IMR-90 (cell line): ENCODE results near the gene TSPAN33. TPM values are rescaled to one million over a fixed set of nuclear protein-coding genes. Genes with fewer than 3 reads are reported as not detected.

Experiments used
- ATAC-seq: fragments of 200-7000 bp; cut with Tn5 transposase; 2 replicates; pipeline ENCODE4 v1.9.1; 2020; ENCODE audit warnings: low read depth, mild to moderate bottlenecking, moderate library complexity
- BruUV-seq: library from RNA; stranded (reverse); fragments of 400-500 nt; replicated peaks from 2 replicates; lab custom pipeline; 2021; lab: Mats Ljungman, UMichigan
- CTCF ChIA-PET: fragments of 300-600 bp; formaldehyde crosslinking; extraction: SDS; loops from one replicate; lab custom pipeline; 2021; ENCODE audit warnings: antibody characterized with exemption; lab: Yijun Ruan, JAX
- POLR2A ChIA-PET: fragments of 300-600 bp; sonication (Branson Sonifier 250); formaldehyde crosslinking; loops from one replicate; lab custom pipeline; 2022; ENCODE audit warnings: antibody characterized with exemption; ENCODE audit not compliant: unreplicated experiment; lab: Charles Lee
- DNase-seq: peaks from one replicate; pipeline ENCODE4 v3.0.0; 2013
- H2AFZ ChIP-seq: replicated peaks from 2 replicates; pipeline ENCODE3; 2013; ENCODE audit warnings: low read length, mild to moderate bottlenecking; ENCODE audit not compliant: poor library complexity
- H2AK5ac ChIP-seq: 2 replicates; pipeline ENCODE4 v1.6.1; 2013; ENCODE audit warnings: low read depth, low read length, inconsistent platforms
- H2AK9ac ChIP-seq: replicated peaks from 2 replicates; pipeline ENCODE3; 2013; ENCODE audit warnings: mild to moderate bottlenecking, low read depth, low read length, moderate library complexity; ENCODE audit not compliant: poor library complexity
- H2BK120ac ChIP-seq: 2 replicates; pipeline ENCODE4 v1.6.1; 2013; ENCODE audit warnings: low read depth, low read length, inconsistent platforms
- H2BK15ac ChIP-seq: 3 replicates; pipeline ENCODE4 v1.6.1; 2013; ENCODE audit warnings: low read depth, low read length, inconsistent platforms
- H2BK20ac ChIP-seq: 2 replicates; pipeline ENCODE4 v1.6.1; 2013; ENCODE audit warnings: low read depth, mild to moderate bottlenecking, inconsistent platforms, low read length, moderate library complexity
- H2BK5ac ChIP-seq: 2 replicates; pipeline ENCODE4 v1.6.1; 2013; ENCODE audit warnings: mild to moderate bottlenecking, low read depth, low read length, inconsistent platforms; ENCODE audit not compliant: poor library complexity, severe bottlenecking
- H3K14ac ChIP-seq: replicated peaks from 2 replicates; pipeline ENCODE4 v1.6.1; 2013; ENCODE audit warnings: low read depth, low read length, inconsistent platforms
- H3K18ac ChIP-seq: 2 replicates; pipeline ENCODE4 v1.6.1; 2013; ENCODE audit warnings: low read depth, low read length, control low read depth
- H3K23ac ChIP-seq: 2 replicates; pipeline ENCODE4 v1.6.1; 2013; ENCODE audit warnings: low read depth, low read length, inconsistent platforms
- H3K27ac ChIP-seq: 2 replicates; pipeline ENCODE4 v1.5.1; 2013; ENCODE audit warnings: mild to moderate bottlenecking, control low read depth, low read length; ENCODE audit not compliant: insufficient read depth
- H3K27me3 ChIP-seq: 2 replicates; pipeline ENCODE4 v1.6.1; 2013; ENCODE audit warnings: low read length; ENCODE audit not compliant: control insufficient read depth, insufficient read depth
- H3K36me3 ChIP-seq: 2 replicates; pipeline ENCODE4 v1.6.1; 2013; ENCODE audit warnings: low read length, mixed read lengths; ENCODE audit not compliant: control insufficient read depth, insufficient read depth
- H3K4ac ChIP-seq: 2 replicates; pipeline ENCODE4 v1.6.1; 2013; ENCODE audit warnings: low read depth, low read length, inconsistent platforms
- H3K4me1 ChIP-seq: 2 replicates; pipeline ENCODE4 v1.6.1; 2013; ENCODE audit warnings: low read length, mixed read lengths; ENCODE audit not compliant: control insufficient read depth, insufficient read depth
- H3K4me2 ChIP-seq: 2 replicates; pipeline ENCODE4 v1.6.1; 2013; ENCODE audit warnings: low read depth, mild to moderate bottlenecking, control low read depth, low read length, moderate library complexity
- H3K4me3 ChIP-seq: 2 replicates; pipeline ENCODE4 v1.5.1; 2013; ENCODE audit warnings: low read depth, mild to moderate bottlenecking, control low read depth, low read length, moderate library complexity; ENCODE audit not compliant: insufficient read depth
- H3K56ac ChIP-seq: 2 replicates; pipeline ENCODE4 v1.6.1; 2013; ENCODE audit warnings: low read length, inconsistent platforms; ENCODE audit not compliant: insufficient read depth; ENCODE audit errors: extremely low read depth
- H3K79me1 ChIP-seq, 2 experiments: 2 replicates each; pipeline ENCODE4 v1.6.1; 2013; ENCODE audit warnings: low read length in 2 of 2, inconsistent platforms in 1 of 2, low read depth in 1 of 2
- H3K9ac ChIP-seq: 2 replicates; pipeline ENCODE4 v1.6.1; 2013; ENCODE audit warnings: low read depth, low read length, control low read depth
- H3K9me1 ChIP-seq: 2 replicates; pipeline ENCODE4 v1.6.1; 2013; ENCODE audit warnings: low read length, inconsistent platforms; ENCODE audit not compliant: insufficient read depth
- H3K9me3 ChIP-seq: 2 replicates; pipeline ENCODE4 v1.6.1; 2013; ENCODE audit warnings: low read length; ENCODE audit not compliant: control insufficient read depth, insufficient read depth
- H4K20me1 ChIP-seq: 2 replicates; pipeline ENCODE4 v1.6.1; 2013; ENCODE audit warnings: low read length, inconsistent platforms; ENCODE audit not compliant: insufficient read depth
- H4K5ac ChIP-seq: 2 replicates; pipeline ENCODE4 v1.6.1; 2013; ENCODE audit warnings: mild to moderate bottlenecking, low read depth, low read length, control low read depth
- H4K8ac ChIP-seq, 2 experiments: 2 replicates each; pipeline ENCODE4 v1.6.1; 2013; ENCODE audit warnings: low read depth in 2 of 2, low read length in 2 of 2, control low read depth in 1 of 2, inconsistent platforms in 1 of 2
- H4K91ac ChIP-seq: 2 replicates; pipeline ENCODE4 v1.6.1; 2013; ENCODE audit warnings: low read depth, low read length, inconsistent platforms; ENCODE audit not compliant: insufficient read depth
- MXI1 ChIP-seq: IDR thresholded peaks from 2 replicates; pipeline ENCODE4 v1.6.1; 2012; ENCODE audit warnings: low read depth, mild to moderate bottlenecking, low read length, moderate library complexity, borderline replicate concordance
- NFE2L2 ChIP-seq: fragments of 150-350 bp; IDR thresholded peaks from 2 replicates; pipeline ENCODE4 v1.6.1; 2016; ENCODE audit warnings: low read depth, mild to moderate bottlenecking, low read length
- SMC3 ChIP-seq: fragments of 150-350 bp; IDR thresholded peaks from 2 replicates; pipeline ENCODE4 v1.6.1; 2016; ENCODE audit warnings: low read depth, mild to moderate bottlenecking, antibody characterized with exemption, low read length, moderate library complexity
- WGBS, 2 experiments: methylation state at CpG; one replicate each; pipeline versions ENCODE4 v1.1.5 to v1.1.7; 2013; ENCODE audit warnings: missing lambda C conversion rate in 2 of 2; ENCODE audit not compliant: insufficient read length in 1 of 2; ENCODE audit errors: extremely low coverage in 2 of 2; 5-methylcytosine and 5-hydroxymethylcytosine counted together
- dilution Hi-C: fragments of 300-500 bp; cut with HindIII; formaldehyde crosslinking; loops from one replicate; pipeline ENCODE4 v1.14.3; 2018; ENCODE audit warnings: low sequenced_read_pairs; ENCODE audit not compliant: unreplicated experiment
- in situ Hi-C: fragments of 300-500 bp; cut with MboI; formaldehyde crosslinking; loops from 3 replicates; pipeline ENCODE4 v1.14.3; 2019; ENCODE audit warnings: low sequenced_read_pairs, inconsistent platforms, mixed read lengths
- intact Hi-C: fragments of 100-400 bp; cut with micrococcal nuclease; formaldehyde crosslinking; loops from 2 replicates; pipeline ENCODE4 v1.10.0; 2022
- polyA plus RNA-seq, 3 experiments: library from polyadenylated mRNA; depleted of rRNA; stranded (reverse); fragments of >200 nt; gene quantifications; 2 replicates each; pipeline ENCODE4 v1.2.3, GENCODE V29; 2012; ENCODE audit warnings: low replicate concordance in 1 of 3
- total RNA-seq: library from RNA; depleted of rRNA; stranded (reverse); fragments of >200 nt; gene quantifications from 2 replicates; pipeline ENCODE4 v1.2.3, GENCODE V29; 2012

The TSPAN33 gene
- total and polyA plus RNA-seq, 2 of the 4 experiments (the other 2 are of a cell fraction) = 0.17 to 0.36 TPM

DNA sequence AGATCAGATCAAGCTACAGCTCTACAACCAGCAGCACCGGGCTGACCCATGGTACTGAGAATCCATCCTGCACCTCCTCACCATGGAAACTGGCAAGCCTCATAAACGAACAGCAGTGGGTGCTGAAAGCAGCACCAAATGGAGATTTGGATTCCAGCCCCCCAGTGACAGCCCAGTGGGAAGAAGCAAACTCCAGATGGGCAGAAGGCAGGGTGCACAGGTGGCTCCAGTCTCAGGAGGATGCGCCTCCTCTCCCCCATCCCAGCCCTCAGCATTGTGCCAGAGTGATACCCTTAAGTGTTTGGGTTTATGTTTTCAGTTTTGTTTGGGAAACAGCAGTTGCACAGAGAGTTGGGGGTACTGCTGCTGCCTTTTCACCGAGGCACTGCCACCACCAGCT lies 23.3 kb downstream of the TSPAN33 start:
- 40% methylated on average over 2 of the region's 4 CpGs; no CpG with 5 or more reads in 1 of the 2 experiments for WGBS, 2 experiments
- Histone ChIP-seq H4K8ac (no peak overlapping the region), H3K4me3 (no peak overlapping the region), H3K9me1 (no peaks in the 10 kb centered on the region), H3K56ac (no peak overlapping the region), H3K36me3 (no peaks in the 10 kb centered on the region), H3K9me3 (no peaks in the 10 kb centered on the region), H4K20me1 (no peaks in the 10 kb centered on the region), H3K14ac (no peak overlapping the region), H2AFZ (peak overlapping the region; percentile 57), H3K4me2 (no peak overlapping the region), H3K9ac (no peak overlapping the region), H4K5ac (no peak overlapping the region), H2BK5ac (no peak overlapping the region), H3K18ac (no peak overlapping the region), H2AK9ac (no peak overlapping the region), H2BK20ac (no peak overlapping the region), H2BK120ac (no peak overlapping the region), H3K4ac (no peak overlapping the region), H2BK15ac (no peak overlapping the region), H3K27me3 (peaks cover 40% of the 10 kb centered on the region), H3K23ac (no peak overlapping the region), H3K4me1 (no peaks in the 10 kb centered on the region; the same call in 1 of the 2 replicates), H4K91ac (no peak overlapping the region), H2AK5ac (no peak overlapping the region), H3K79me1 (no peaks in the 10 kb centered on the region), H3K27ac (no peak overlapping the region)
- ChIA-PET CTCF (interaction anchor here (0.8 kb wide), 1 partner anchor 43 kb away, joined by 3 read pairs; no protein-coding TSS in a partner anchor), POLR2A (no interaction called here)
- in situ Hi-C loops (loop anchor here (5.0 kb wide), 1 partner anchor 39 kb away; no protein-coding TSS in a partner anchor), dilution Hi-C loops (no loop called here), intact Hi-C loops (no loop called here)
- no peak for ATAC-seq
- no peak for DNase-seq
- BruUV-seq = no TSS peak
- TF ChIP-seq MXI1 (no peak), SMC3 (no peak), NFE2L2 (no peak)
